IMR-90 (cell line): ENCODE results near the gene TEAD4. TPM values are rescaled to one million over a fixed set of nuclear protein-coding genes. Genes with fewer than 3 reads are reported as not detected.

Source experiments
- ATAC-seq: fragments of 200-7000 bp; cut with Tn5 transposase; 2 replicates; pipeline ENCODE4 v1.9.1; 2020; ENCODE audit warnings: low read depth, mild to moderate bottlenecking, moderate library complexity
- BruUV-seq: library from RNA; stranded (reverse); fragments of 400-500 nt; replicated peaks from 2 replicates; lab custom pipeline; 2021; lab: Mats Ljungman, UMichigan
- CTCF ChIA-PET: fragments of 300-600 bp; formaldehyde crosslinking; extraction: SDS; loops from one replicate; lab custom pipeline; 2021; ENCODE audit warnings: antibody characterized with exemption; lab: Yijun Ruan, JAX
- POLR2A ChIA-PET: fragments of 300-600 bp; sonication (Branson Sonifier 250); formaldehyde crosslinking; loops from one replicate; lab custom pipeline; 2022; ENCODE audit warnings: antibody characterized with exemption; ENCODE audit not compliant: unreplicated experiment; lab: Charles Lee
- DNase-seq: peaks from one replicate; pipeline ENCODE4 v3.0.0; 2013
- H2AFZ ChIP-seq: replicated peaks from 2 replicates; pipeline ENCODE3; 2013; ENCODE audit warnings: low read length, mild to moderate bottlenecking; ENCODE audit not compliant: poor library complexity
- H2AK5ac ChIP-seq: 2 replicates; pipeline ENCODE4 v1.6.1; 2013; ENCODE audit warnings: low read depth, low read length, inconsistent platforms
- H2AK9ac ChIP-seq: replicated peaks from 2 replicates; pipeline ENCODE3; 2013; ENCODE audit warnings: mild to moderate bottlenecking, low read depth, low read length, moderate library complexity; ENCODE audit not compliant: poor library complexity
- H2BK120ac ChIP-seq: 2 replicates; pipeline ENCODE4 v1.6.1; 2013; ENCODE audit warnings: low read depth, low read length, inconsistent platforms
- H2BK15ac ChIP-seq: 3 replicates; pipeline ENCODE4 v1.6.1; 2013; ENCODE audit warnings: low read depth, low read length, inconsistent platforms
- H2BK20ac ChIP-seq: 2 replicates; pipeline ENCODE4 v1.6.1; 2013; ENCODE audit warnings: low read depth, mild to moderate bottlenecking, inconsistent platforms, low read length, moderate library complexity
- H2BK5ac ChIP-seq: 2 replicates; pipeline ENCODE4 v1.6.1; 2013; ENCODE audit warnings: mild to moderate bottlenecking, low read depth, low read length, inconsistent platforms; ENCODE audit not compliant: poor library complexity, severe bottlenecking
- H3K14ac ChIP-seq: replicated peaks from 2 replicates; pipeline ENCODE4 v1.6.1; 2013; ENCODE audit warnings: low read depth, low read length, inconsistent platforms
- H3K18ac ChIP-seq: 2 replicates; pipeline ENCODE4 v1.6.1; 2013; ENCODE audit warnings: low read depth, low read length, control low read depth
- H3K23ac ChIP-seq: 2 replicates; pipeline ENCODE4 v1.6.1; 2013; ENCODE audit warnings: low read depth, low read length, inconsistent platforms
- H3K27ac ChIP-seq: 2 replicates; pipeline ENCODE4 v1.5.1; 2013; ENCODE audit warnings: mild to moderate bottlenecking, control low read depth, low read length; ENCODE audit not compliant: insufficient read depth
- H3K27me3 ChIP-seq: 2 replicates; pipeline ENCODE4 v1.6.1; 2013; ENCODE audit warnings: low read length; ENCODE audit not compliant: control insufficient read depth, insufficient read depth
- H3K36me3 ChIP-seq: 2 replicates; pipeline ENCODE4 v1.6.1; 2013; ENCODE audit warnings: low read length, mixed read lengths; ENCODE audit not compliant: control insufficient read depth, insufficient read depth
- H3K4ac ChIP-seq: 2 replicates; pipeline ENCODE4 v1.6.1; 2013; ENCODE audit warnings: low read depth, low read length, inconsistent platforms
- H3K4me1 ChIP-seq: 2 replicates; pipeline ENCODE4 v1.6.1; 2013; ENCODE audit warnings: low read length, mixed read lengths; ENCODE audit not compliant: control insufficient read depth, insufficient read depth
- H3K4me2 ChIP-seq: 2 replicates; pipeline ENCODE4 v1.6.1; 2013; ENCODE audit warnings: low read depth, mild to moderate bottlenecking, control low read depth, low read length, moderate library complexity
- H3K4me3 ChIP-seq: 2 replicates; pipeline ENCODE4 v1.5.1; 2013; ENCODE audit warnings: low read depth, mild to moderate bottlenecking, control low read depth, low read length, moderate library complexity; ENCODE audit not compliant: insufficient read depth
- H3K56ac ChIP-seq: 2 replicates; pipeline ENCODE4 v1.6.1; 2013; ENCODE audit warnings: low read length, inconsistent platforms; ENCODE audit not compliant: insufficient read depth; ENCODE audit errors: extremely low read depth
- H3K79me1 ChIP-seq, 2 experiments: 2 replicates each; pipeline ENCODE4 v1.6.1; 2013; ENCODE audit warnings: low read length in 2 of 2, inconsistent platforms in 1 of 2, low read depth in 1 of 2
- H3K9ac ChIP-seq: 2 replicates; pipeline ENCODE4 v1.6.1; 2013; ENCODE audit warnings: low read depth, low read length, control low read depth
- H3K9me1 ChIP-seq: 2 replicates; pipeline ENCODE4 v1.6.1; 2013; ENCODE audit warnings: low read length, inconsistent platforms; ENCODE audit not compliant: insufficient read depth
- H3K9me3 ChIP-seq: 2 replicates; pipeline ENCODE4 v1.6.1; 2013; ENCODE audit warnings: low read length; ENCODE audit not compliant: control insufficient read depth, insufficient read depth
- H4K20me1 ChIP-seq: 2 replicates; pipeline ENCODE4 v1.6.1; 2013; ENCODE audit warnings: low read length, inconsistent platforms; ENCODE audit not compliant: insufficient read depth
- H4K5ac ChIP-seq: 2 replicates; pipeline ENCODE4 v1.6.1; 2013; ENCODE audit warnings: mild to moderate bottlenecking, low read depth, low read length, control low read depth
- H4K8ac ChIP-seq, 2 experiments: 2 replicates each; pipeline ENCODE4 v1.6.1; 2013; ENCODE audit warnings: low read depth in 2 of 2, low read length in 2 of 2, control low read depth in 1 of 2, inconsistent platforms in 1 of 2
- H4K91ac ChIP-seq: 2 replicates; pipeline ENCODE4 v1.6.1; 2013; ENCODE audit warnings: low read depth, low read length, inconsistent platforms; ENCODE audit not compliant: insufficient read depth
- CEBPB ChIP-seq: IDR thresholded peaks from 2 replicates; pipeline ENCODE4 v1.6.1; 2012; ENCODE audit warnings: low read depth, low read length, improper control_type of control experiment
- CHD1 ChIP-seq: IDR thresholded peaks from 2 replicates; pipeline ENCODE4 v1.6.1; 2012; ENCODE audit warnings: low read depth, low read length, improper control_type of control experiment
- FOS ChIP-seq: fragments of 150-350 bp; IDR thresholded peaks from 2 replicates; pipeline ENCODE4 v1.6.1; 2016; ENCODE audit warnings: low read depth, low read length
- MAFK ChIP-seq: IDR thresholded peaks from 2 replicates; pipeline ENCODE4 v1.6.1; 2012; ENCODE audit warnings: low read depth, low read length, improper control_type of control experiment
- MAZ ChIP-seq: IDR thresholded peaks from 2 replicates; pipeline ENCODE4 v1.6.1; 2012; ENCODE audit warnings: low read depth, mild to moderate bottlenecking, low read length, improper control_type of control experiment, moderate library complexity, borderline replicate concordance
- MXI1 ChIP-seq: IDR thresholded peaks from 2 replicates; pipeline ENCODE4 v1.6.1; 2012; ENCODE audit warnings: low read depth, mild to moderate bottlenecking, low read length, moderate library complexity, borderline replicate concordance
- NFE2L2 ChIP-seq: fragments of 150-350 bp; IDR thresholded peaks from 2 replicates; pipeline ENCODE4 v1.6.1; 2016; ENCODE audit warnings: low read depth, mild to moderate bottlenecking, low read length
- POLR2A ChIP-seq: IDR thresholded peaks from 2 replicates; pipeline ENCODE4 v1.6.1; 2012; ENCODE audit warnings: mild to moderate bottlenecking, low read depth, low read length
- RCOR1 ChIP-seq: IDR thresholded peaks from 2 replicates; pipeline ENCODE4 v1.6.1; 2012; ENCODE audit warnings: mild to moderate bottlenecking, low read length, improper control_type of control experiment; ENCODE audit not compliant: insufficient replicate concordance
- RFX5 ChIP-seq: IDR thresholded peaks from 2 replicates; pipeline ENCODE4 v1.8.0; 2012; ENCODE audit warnings: low read depth, mild to moderate bottlenecking, low read length, moderate library complexity
- SMC3 ChIP-seq: fragments of 150-350 bp; IDR thresholded peaks from 2 replicates; pipeline ENCODE4 v1.6.1; 2016; ENCODE audit warnings: low read depth, mild to moderate bottlenecking, antibody characterized with exemption, low read length, moderate library complexity
- USF2 ChIP-seq: fragments of 150-350 bp; IDR thresholded peaks from 2 replicates; pipeline ENCODE4 v1.6.1; 2017; ENCODE audit warnings: mild to moderate bottlenecking, antibody characterized with exemption, low read length, low read depth
- WGBS, 2 experiments: methylation state at CpG; one replicate each; pipeline versions ENCODE4 v1.1.5 to v1.1.7; 2013; ENCODE audit warnings: missing lambda C conversion rate in 2 of 2; ENCODE audit not compliant: insufficient read length in 1 of 2; ENCODE audit errors: extremely low coverage in 2 of 2; 5-methylcytosine and 5-hydroxymethylcytosine counted together
- dilution Hi-C: fragments of 300-500 bp; cut with HindIII; formaldehyde crosslinking; loops from one replicate; pipeline ENCODE4 v1.14.3; 2018; ENCODE audit warnings: low sequenced_read_pairs; ENCODE audit not compliant: unreplicated experiment
- in situ Hi-C: fragments of 300-500 bp; cut with MboI; formaldehyde crosslinking; loops from 3 replicates; pipeline ENCODE4 v1.14.3; 2019; ENCODE audit warnings: low sequenced_read_pairs, inconsistent platforms, mixed read lengths
- intact Hi-C: fragments of 100-400 bp; cut with micrococcal nuclease; formaldehyde crosslinking; loops from 2 replicates; pipeline ENCODE4 v1.10.0; 2022
- polyA plus RNA-seq, 3 experiments: library from polyadenylated mRNA; depleted of rRNA; stranded (reverse); fragments of >200 nt; gene quantifications; 2 replicates each; pipeline ENCODE4 v1.2.3, GENCODE V29; 2012; ENCODE audit warnings: low replicate concordance in 1 of 3
- total RNA-seq: library from RNA; depleted of rRNA; stranded (reverse); fragments of >200 nt; gene quantifications from 2 replicates; pipeline ENCODE4 v1.2.3, GENCODE V29; 2012

TEAD4 gene
- total and polyA plus RNA-seq, 2 of the 4 experiments (the other 2 are of a cell fraction): 8.8 to 24.9 TPM

- Histone ChIP-seq H4K5ac (peak overlapping the region; percentile 12; the same call in 1 of the 2 replicates), H3K4me1 (peaks cover 14% of the 10 kb centered on the region), H3K18ac (peak overlapping the region; percentile 13; the same call in 1 of the 2 replicates), H2AK9ac (no peak overlapping the region), H4K91ac (peak overlapping the region; percentile 21; the same call in 1 of the 2 replicates), H3K9me1 (peaks cover 4% of the 10 kb centered on the region; the same call in 1 of the 2 replicates), H2BK120ac (no peak overlapping the region), H4K20me1 (peaks cover 14% of the 10 kb centered on the region; the same call in 1 of the 2 replicates), H2BK20ac (no peak overlapping the region), H3K4me3 (peak overlapping the region; percentile 64), H3K23ac (peak overlapping the region; percentile 75; the same call in 1 of the 2 replicates), H3K27me3 (no peaks in the 10 kb centered on the region), H2BK5ac (no peak overlapping the region), H3K4ac (no peak overlapping the region; the same call in 1 of the 2 replicates), H3K14ac (peak overlapping the region; percentile 1; the same call in 1 of the 2 replicates), H2BK15ac (no peak overlapping the region), H4K8ac (peak overlapping the region in 1 of 2 experiments; percentile 52; a peak in 1 of 4 replicates), H3K4me2 (peak overlapping the region; percentile 78), H3K9me3 (no peaks in the 10 kb centered on the region), H2AFZ (peak overlapping the region; percentile 39), H3K9ac (peak overlapping the region; percentile 65), H3K36me3 (no peaks in the 10 kb centered on the region), H2AK5ac (peak overlapping the region; percentile 45; the same call in 1 of the 2 replicates), H3K27ac (peak overlapping the region; percentile 22; the same call in 1 of the 2 replicates), H3K79me1 (peaks cover 15 to 39% of the 10 kb centered on the region in 2 experiments), H3K56ac (no peak overlapping the region)
- intact Hi-C loops (loop anchor here (5.0 kb wide), 1 partner anchor 39 kb away; no protein-coding TSS in a partner anchor), dilution Hi-C loops (no loop called here), in situ Hi-C loops (loop anchor here (5.0 kb wide), 1 partner anchor 199 kb away; no protein-coding TSS in a partner anchor)
- 60% methylated on average over 1 of the region's 10 CpGs; no CpG with 5 or more reads in 1 of the 2 experiments for WGBS, 2 experiments
- ChIA-PET CTCF (interaction anchor here (1.2 kb wide), 1 partner anchor 45 kb away, joined by 4 read pairs; no protein-coding TSS in a partner anchor), POLR2A (no interaction called here)
- BruUV-seq: no TSS peak
- TF ChIP-seq USF2 (no peak), POLR2A (no peak), RFX5 (no peak), CEBPB (no peak), MAFK (no peak), FOS (no peak), CHD1 (no peak), NFE2L2 (no peak), SMC3 (no peak), MAZ (no peak), RCOR1 (no peak), MXI1 (no peak)
- DNase-seq: no peak
- no peak; the same call in 1 of the 2 replicates for ATAC-seq
Observed at GRCh38 chr12:3078086-3078820, 119.1 kb downstream of the TEAD4 start.
